ENCODE measurements around the gene TPH2.

DNA sequence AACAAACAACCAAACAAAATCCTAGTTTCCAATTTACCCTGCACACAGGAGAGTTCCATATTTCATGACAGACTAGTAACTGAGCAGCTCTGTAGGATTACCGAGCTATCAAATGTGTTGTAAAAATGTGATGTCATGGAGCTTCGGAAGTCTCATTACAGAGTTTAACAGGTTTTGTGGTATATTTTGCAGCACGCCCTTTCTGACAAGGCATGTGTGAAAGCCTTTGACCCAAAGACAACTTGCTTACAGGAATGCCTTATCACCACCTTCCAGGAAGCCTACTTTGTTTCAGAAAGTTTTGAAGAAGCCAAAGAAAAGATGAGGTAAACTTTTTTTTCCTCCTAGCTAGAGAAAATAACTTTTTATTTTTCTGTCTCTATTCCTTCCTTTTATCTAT, 92.4 kb downstream of the TPH2 start:
- TF ChIP-seq, protein P1, sequence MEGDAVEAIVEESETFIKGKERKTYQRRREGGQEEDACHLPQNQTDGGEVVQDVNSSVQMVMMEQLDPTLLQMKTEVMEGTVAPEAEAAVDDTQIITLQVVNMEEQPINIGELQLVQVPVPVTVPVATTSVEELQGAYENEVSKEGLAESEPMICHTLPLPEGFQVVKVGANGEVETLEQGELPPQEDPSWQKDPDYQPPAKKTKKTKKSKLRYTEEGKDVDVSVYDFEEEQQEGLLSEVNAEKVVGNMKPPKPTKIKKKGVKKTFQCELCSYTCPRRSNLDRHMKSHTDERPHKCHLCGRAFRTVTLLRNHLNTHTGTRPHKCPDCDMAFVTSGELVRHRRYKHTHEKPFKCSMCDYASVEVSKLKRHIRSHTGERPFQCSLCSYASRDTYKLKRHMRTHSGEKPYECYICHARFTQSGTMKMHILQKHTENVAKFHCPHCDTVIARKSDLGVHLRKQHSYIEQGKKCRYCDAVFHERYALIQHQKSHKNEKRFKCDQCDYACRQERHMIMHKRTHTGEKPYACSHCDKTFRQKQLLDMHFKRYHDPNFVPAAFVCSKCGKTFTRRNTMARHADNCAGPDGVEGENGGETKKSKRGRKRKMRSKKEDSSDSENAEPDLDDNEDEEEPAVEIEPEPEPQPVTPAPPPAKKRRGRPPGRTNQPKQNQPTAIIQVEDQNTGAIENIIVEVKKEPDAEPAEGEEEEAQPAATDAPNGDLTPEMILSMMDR (conservative IDR thresholded peaks at IDR 0.05), result no peak
- TF ChIP-seq EZH2 (IDR thresholded peaks at IDR 0.05; ENCODE audit: low read depth), result no peak

Data from PC-9 (cell line).